Endothelial cell of umbilical vein (primary cell): ENCODE measurements around the gene DOCK4.

Source experiments
- EZH2 ChIP-seq: IDR thresholded peaks from 2 replicates; pipeline ENCODE4 v1.6.1; 2012; ENCODE audit warnings: borderline replicate concordance, low read depth, mild to moderate bottlenecking, moderate library complexity, low read length, inconsistent platforms; ENCODE audit not compliant: severe bottlenecking
- GATA2 ChIP-seq: IDR thresholded peaks from 2 replicates; pipeline ENCODE4 v1.7.0; 2011; ENCODE audit warnings: low read depth, mild to moderate bottlenecking, moderate library complexity, mixed read lengths, low read length; ENCODE audit not compliant: insufficient read length, insufficient read depth
- MAX ChIP-seq: IDR thresholded peaks from 2 replicates; pipeline ENCODE4 v1.6.1; 2011; ENCODE audit not compliant: insufficient read depth, insufficient read length
- MYC ChIP-seq: IDR thresholded peaks from one replicate; pipeline ENCODE4 v1.6.1; 2011; ENCODE audit warnings: mild to moderate bottlenecking, low read depth, low read length
- POLR2A ChIP-seq: IDR thresholded peaks from 2 replicates; pipeline ENCODE4 v1.6.1; 2012; ENCODE audit warnings: low read depth, mild to moderate bottlenecking, control low read depth, low read length
- POLR2AphosphoS5 ChIP-seq: IDR thresholded peaks from 2 replicates; pipeline ENCODE4 v1.6.1; 2012; ENCODE audit warnings: low read depth, mild to moderate bottlenecking, control low read depth, low read length, moderate library complexity; ENCODE audit not compliant: insufficient read depth
- TF ChIP-seq, protein P1 (sequence below), 2 donors: IDR thresholded peaks; 1 replicate in 1 of 2; 2 replicates in 1 of 2; pipeline ENCODE4 v1.5.1; 2011; ENCODE audit warnings: low read length in 2 of 2, mild to moderate bottlenecking in 2 of 2, moderate library complexity in 2 of 2, control low read depth in 1 of 2, inconsistent platforms in 1 of 2, low read depth in 1 of 2; ENCODE audit not compliant: insufficient read depth in 1 of 2; ENCODE audit errors: extremely low read depth in 1 of 2

DNA sequence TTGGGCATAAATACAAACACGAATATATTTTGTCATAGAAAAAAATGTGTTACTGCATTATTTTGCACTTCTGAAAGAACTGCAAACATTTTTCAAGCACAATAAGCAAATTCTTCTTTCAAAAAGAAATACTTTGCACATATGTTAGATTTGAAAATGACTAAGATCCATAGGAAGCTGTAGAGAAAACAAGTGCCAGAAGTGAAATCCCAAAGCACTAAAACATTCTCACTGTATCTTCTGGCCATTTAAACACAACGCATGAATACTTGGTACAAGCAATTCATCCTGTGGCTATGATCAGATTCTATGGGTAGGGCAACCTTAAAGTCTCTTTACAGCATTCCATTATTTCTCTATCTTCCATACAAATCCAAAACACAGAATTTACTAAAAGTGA is 418.5 kb downstream of the DOCK4 start:
- TF ChIP-seq, protein P1, sequence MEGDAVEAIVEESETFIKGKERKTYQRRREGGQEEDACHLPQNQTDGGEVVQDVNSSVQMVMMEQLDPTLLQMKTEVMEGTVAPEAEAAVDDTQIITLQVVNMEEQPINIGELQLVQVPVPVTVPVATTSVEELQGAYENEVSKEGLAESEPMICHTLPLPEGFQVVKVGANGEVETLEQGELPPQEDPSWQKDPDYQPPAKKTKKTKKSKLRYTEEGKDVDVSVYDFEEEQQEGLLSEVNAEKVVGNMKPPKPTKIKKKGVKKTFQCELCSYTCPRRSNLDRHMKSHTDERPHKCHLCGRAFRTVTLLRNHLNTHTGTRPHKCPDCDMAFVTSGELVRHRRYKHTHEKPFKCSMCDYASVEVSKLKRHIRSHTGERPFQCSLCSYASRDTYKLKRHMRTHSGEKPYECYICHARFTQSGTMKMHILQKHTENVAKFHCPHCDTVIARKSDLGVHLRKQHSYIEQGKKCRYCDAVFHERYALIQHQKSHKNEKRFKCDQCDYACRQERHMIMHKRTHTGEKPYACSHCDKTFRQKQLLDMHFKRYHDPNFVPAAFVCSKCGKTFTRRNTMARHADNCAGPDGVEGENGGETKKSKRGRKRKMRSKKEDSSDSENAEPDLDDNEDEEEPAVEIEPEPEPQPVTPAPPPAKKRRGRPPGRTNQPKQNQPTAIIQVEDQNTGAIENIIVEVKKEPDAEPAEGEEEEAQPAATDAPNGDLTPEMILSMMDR (IDR thresholded peaks at IDR 0.05; ENCODE audit: extremely low read depth in 1 of 2, insufficient read depth in 1 of 2, low read depth in 1 of 2, low read length in 2 of 2), result no peak
- TF ChIP-seq MYC (no peak), GATA2 (no peak), POLR2A (no peak), POLR2AphosphoS5 (no peak), EZH2 (no peak), MAX (no peak)
